Smooth muscle cell (in vitro differentiated cells): ENCODE results near the gene ZEB2. TPM values are rescaled to one million over a fixed set of nuclear protein-coding genes. Genes with fewer than 3 reads are reported as not detected.

ENCODE experiments used
- DNase-seq: peaks from one replicate; lab custom pipeline; 2025; ENCODE audit not compliant: unreplicated experiment; lab: John Stamatoyannopoulos, UW
- H2AFZ ChIP-seq: fragments of 200-600 bp; sonication (generic); 2 replicates; pipeline ENCODE4 v1.6.0; 2016; ENCODE audit warnings: antibody characterized with exemption, low read depth, mild to moderate bottlenecking
- H3F3A ChIP-seq: fragments of 200-600 bp; sonication (generic); 2 replicates; pipeline ENCODE4 v1.6.0; 2017; ENCODE audit warnings: antibody characterized with exemption, low read depth
- H3K27ac ChIP-seq: fragments of 200-600 bp; sonication (generic); 2 replicates; pipeline ENCODE4 v1.5.1; 2016; ENCODE audit warnings: low read depth, mild to moderate bottlenecking
- H3K27me3 ChIP-seq: fragments of 200-600 bp; sonication (generic); 2 replicates; pipeline ENCODE4 v1.6.1; 2016; ENCODE audit warnings: low read depth, mild to moderate bottlenecking
- H3K36me3 ChIP-seq: fragments of 200-600 bp; sonication (generic); 2 replicates; pipeline ENCODE4 v1.5.1; 2016; ENCODE audit warnings: low read depth
- H3K4me1 ChIP-seq: fragments of 200-600 bp; sonication (generic); 2 replicates; pipeline ENCODE4 v1.5.1; 2016; ENCODE audit warnings: low read depth
- H3K4me2 ChIP-seq: fragments of 200-600 bp; sonication (generic); 2 replicates; pipeline ENCODE4 v1.6.0; 2016; ENCODE audit warnings: mild to moderate bottlenecking
- H3K4me3 ChIP-seq: fragments of 200-600 bp; sonication (generic); 2 replicates; pipeline ENCODE4 v1.5.1; 2016; ENCODE audit warnings: mild to moderate bottlenecking
- H3K79me2 ChIP-seq: fragments of 200-600 bp; sonication (generic); 2 replicates; pipeline ENCODE4 v1.6.0; 2016; ENCODE audit warnings: low read depth, mild to moderate bottlenecking
- H3K9ac ChIP-seq: fragments of 200-600 bp; sonication (generic); 2 replicates; pipeline ENCODE4 v1.6.0; 2016; ENCODE audit warnings: low read depth
- H3K9me3 ChIP-seq: fragments of 200-600 bp; sonication (generic); replicated peaks from 2 replicates; pipeline ENCODE4 v1.5.1; 2016; ENCODE audit warnings: low read depth
- H4K20me1 ChIP-seq: fragments of 200-600 bp; sonication (generic); 2 replicates; pipeline ENCODE4 v1.6.0; 2016; ENCODE audit warnings: low read depth
- CTCF ChIP-seq: fragments of 200-600 bp; sonication (generic); IDR thresholded peaks from 2 replicates; pipeline ENCODE4 v1.5.1; 2017; ENCODE audit warnings: borderline replicate concordance, mild to moderate bottlenecking, antibody characterized with exemption; ENCODE audit not compliant: insufficient read depth, poor library complexity, severe bottlenecking
- WGBS: methylation state at CpG from one replicate; pipeline ENCODE4 v1.1.7; 2016; ENCODE audit warnings: low lambda C conversion rate; 5-methylcytosine and 5-hydroxymethylcytosine counted together
- polyA plus RNA-seq: library from polyadenylated mRNA; unstranded; fragments of >200 nt; fragmentation: Nextera tagmentation; extraction: Ambion mirVana; gene quantifications from 2 replicates; pipeline ENCODE4 v1.2.1, GENCODE V29; 2016
- total RNA-seq: library from RNA; depleted of rRNA; stranded (reverse); fragments of >200 nt; gene quantifications from 2 replicates; pipeline ENCODE4 v1.2.3, GENCODE V29; 2014

ZEB2 gene
- total and polyA plus RNA-seq, 2 experiments from 2014 or later = 67.5 to 148 TPM

GRCh38 chr2:144443837-144444817, 75.8 kb downstream of the ZEB2 start:
- Histone ChIP-seq H3F3A (peaks cover 14% of the 10 kb centered on the region), H4K20me1 (peaks cover 64% of the 10 kb centered on the region), H3K79me2 (peaks cover 100% of the 10 kb centered on the region), H3K9ac (no peak overlapping the region), H3K27ac (peak overlapping the region; percentile 59), H2AFZ (no peak overlapping the region), H3K4me1 (peaks cover 47% of the 10 kb centered on the region), H3K9me3 (no peaks in the 10 kb centered on the region), H3K27me3 (no peaks in the 10 kb centered on the region), H3K4me2 (peak overlapping the region; percentile 60), H3K4me3 (no peak overlapping the region), H3K36me3 (no peaks in the 10 kb centered on the region)
- no peak for TF ChIP-seq CTCF
- DNase-seq = no peak
- WGBS = 41% methylated on average over 6 of the region's 6 CpGs

- TF ChIP-seq CTCF = no peak
- no peak overlapping the region for H3K4me3 ChIP-seq
- peaks cover 100% of the 10 kb centered on the region for H3K79me2 ChIP-seq
- peaks cover 14% of the 10 kb centered on the region for H3F3A ChIP-seq
- no peak overlapping the region for H2AFZ ChIP-seq
- no peak for DNase-seq
- H3K27ac ChIP-seq = peak overlapping the region; percentile 59
- no peaks in the 10 kb centered on the region for H3K27me3 ChIP-seq
- no peaks in the 10 kb centered on the region for H3K36me3 ChIP-seq
- peaks cover 64% of the 10 kb centered on the region for H4K20me1 ChIP-seq
- H3K4me2 ChIP-seq = peak overlapping the region; percentile 60
- peak overlapping the region; percentile 6 for H3K9ac ChIP-seq
- H3K9me3 ChIP-seq = no peaks in the 10 kb centered on the region
- WGBS = 20% methylated on average over 2 of the region's 2 CpGs
- H3K4me1 ChIP-seq = peaks cover 53% of the 10 kb centered on the region
These were observed 78.2 kb downstream of the ZEB2 start for GRCh38 chr2:144441711-144442141.

- Histone ChIP-seq H3K4me1 (peaks cover 61% of the 10 kb centered on the region), H3F3A (peaks cover 14% of the 10 kb centered on the region), H3K4me3 (no peak overlapping the region), H3K9ac (no peak overlapping the region), H3K79me2 (peaks cover 100% of the 10 kb centered on the region), H3K27ac (peak overlapping the region; percentile 93), H3K27me3 (no peaks in the 10 kb centered on the region), H4K20me1 (peaks cover 75% of the 10 kb centered on the region), H2AFZ (no peak overlapping the region), H3K36me3 (no peaks in the 10 kb centered on the region), H3K9me3 (no peaks in the 10 kb centered on the region), H3K4me2 (no peak overlapping the region)
- DNase-seq = no peak
- 93% methylated on average over 1 of the region's 1 CpG for WGBS
- no peak for TF ChIP-seq CTCF
These were observed 79.9 kb downstream of the ZEB2 start for GRCh38 chr2:144439993-144440392.
